B cell (primary cell): ENCODE results near the gene PGS1. TPM values are rescaled to one million over a fixed set of nuclear protein-coding genes. Genes with fewer than 3 reads are reported as not detected.

Source experiments
- ATAC-seq: fragments of 200-7000 bp; cut with Tn5 transposase; one replicate; pipeline ENCODE4 v1.10.0; 2021; ENCODE audit warnings: low read depth, mild to moderate bottlenecking, moderate number of reproducible peaks, moderate library complexity
- CTCF ChIA-PET: fragments of 350-600 bp; sonication (Branson Sonifier 250); formaldehyde crosslinking; loops from one replicate; lab custom pipeline; 2021; ENCODE audit warnings: antibody characterized with exemption, inconsistent platforms; lab: Charles Lee
- POLR2A ChIA-PET: fragments of 350-600 bp; sonication (Branson Sonifier 250); formaldehyde crosslinking; loops from one replicate; lab custom pipeline; 2021; ENCODE audit warnings: antibody characterized with exemption; lab: Charles Lee
- DNase-seq: peaks from one replicate; pipeline ENCODE4 v3.0.0; 2013
- H2AFZ ChIP-seq: 2 replicates; pipeline ENCODE4 v1.6.1; 2012; ENCODE audit warnings: mild to moderate bottlenecking, low read depth, low read length; ENCODE audit not compliant: insufficient read depth, poor library complexity, severe bottlenecking
- H3K27ac ChIP-seq, 2 donors: 1 replicate in 1 of 2; 2 replicates in 1 of 2; pipeline ENCODE4 v1.5.1; 2012 to 2013; ENCODE audit warnings: low read length in 2 of 2, mild to moderate bottlenecking in 2 of 2, moderate library complexity in 1 of 2
- H3K27me3 ChIP-seq, 4 experiments: fragments of 200-600 bp in 1 of 4; sonication (generic) in 1 of 4; replicated peaks in 1 of 4; 1 replicate in 2 of 4; 2 replicates in 2 of 4; pipeline versions ENCODE4 v1.6.1 to v1.7.0; 2013 to 2016; ENCODE audit warnings: low read length in 3 of 4, mild to moderate bottlenecking in 2 of 4, mixed read lengths in 1 of 4, moderate library complexity in 1 of 4; ENCODE audit not compliant: insufficient read depth in 4 of 4, control insufficient read depth in 3 of 4; ENCODE audit errors: control extremely low read depth in 1 of 4
- H3K36me3 ChIP-seq, 2 experiments: replicated peaks in 1 of 2; 1 replicate in 1 of 2; 2 replicates in 1 of 2; pipeline versions ENCODE4 v1.6.1 to v1.7.1; 2013; ENCODE audit warnings: low read length in 1 of 2; ENCODE audit not compliant: insufficient read depth in 2 of 2, control insufficient read depth in 1 of 2; ENCODE audit errors: control extremely low read depth in 1 of 2, extremely low read depth in 1 of 2
- H3K4me1 ChIP-seq, 2 donors: fragments of 200-600 bp in 1 of 2; sonication (generic) in 1 of 2; 1 replicate in 1 of 2; 2 replicates in 1 of 2; pipeline versions ENCODE4 v1.5.1 to v1.6.1; 2013 to 2017; ENCODE audit warnings: low read length in 2 of 2; ENCODE audit not compliant: control insufficient read depth in 2 of 2, insufficient read depth in 2 of 2
- H3K4me2 ChIP-seq: replicated peaks from 2 replicates; pipeline ENCODE3; 2012; ENCODE audit warnings: mild to moderate bottlenecking, low read depth, low read length; ENCODE audit not compliant: poor library complexity, severe bottlenecking
- H3K4me3 ChIP-seq, 5 experiments: fragments of 200-600 bp in 1 of 5; sonication (generic) in 1 of 5; 1 replicate in 3 of 5; 2 replicates in 2 of 5; pipeline versions ENCODE4 v1.5.1 to v1.7.0; 2011 to 2016; ENCODE audit warnings: low read length in 4 of 5, mild to moderate bottlenecking in 4 of 5, low read depth in 2 of 5, control low read depth in 1 of 5, moderate library complexity in 1 of 5; ENCODE audit not compliant: insufficient read depth in 1 of 5; ENCODE audit errors: control extremely low read depth in 1 of 5, extremely low read depth in 1 of 5
- H3K79me2 ChIP-seq: fragments of 200-600 bp; sonication (generic); one replicate; pipeline ENCODE4 v1.6.0; 2016; ENCODE audit warnings: low read length; ENCODE audit not compliant: control insufficient read depth, insufficient read depth
- H3K9ac ChIP-seq: fragments of 200-600 bp; sonication (generic); 2 replicates; pipeline ENCODE4 v1.6.1; 2017; ENCODE audit warnings: mild to moderate bottlenecking, low read length, moderate library complexity
- H3K9me3 ChIP-seq, 3 donors: one replicate each; pipeline versions ENCODE4 v1.6.1 to v1.7.1; 2013; ENCODE audit warnings: low read length in 2 of 3; ENCODE audit not compliant: control insufficient read depth in 2 of 3, insufficient read depth in 1 of 3; ENCODE audit errors: control extremely low read depth in 1 of 3
- H4K20me1 ChIP-seq: 2 replicates; pipeline ENCODE4 v1.6.0; 2012; ENCODE audit warnings: mild to moderate bottlenecking, low read length; ENCODE audit not compliant: insufficient read depth, control insufficient read depth, poor library complexity, severe bottlenecking
- H3K27ac Mint-ChIP-seq: one replicate; pipeline ENCODE4 v1.8.0; 2021; ENCODE audit warnings: mixed read lengths
- H3K27me3 Mint-ChIP-seq: one replicate; pipeline ENCODE4 v1.8.0; 2021; ENCODE audit warnings: mixed read lengths
- H3K4me1 Mint-ChIP-seq: one replicate; pipeline ENCODE4 v1.8.0; 2021; ENCODE audit warnings: mixed read lengths
- H3K4me3 Mint-ChIP-seq: one replicate; pipeline ENCODE4 v1.8.0; 2021; ENCODE audit warnings: mixed read lengths
- H3K9me3 Mint-ChIP-seq: one replicate; pipeline ENCODE4 v1.8.0; 2022; ENCODE audit warnings: mixed read lengths; ENCODE audit not compliant: insufficient read depth
- EZH2 ChIP-seq: IDR thresholded peaks from 2 replicates; pipeline ENCODE4 v1.6.1; 2012; ENCODE audit warnings: borderline replicate concordance, low read depth, mild to moderate bottlenecking, moderate library complexity, low read length; ENCODE audit not compliant: insufficient read depth, poor library complexity, severe bottlenecking
- WGBS: methylation state at CpG from one replicate; pipeline ENCODE4 v1.1.5; 2013; ENCODE audit warnings: missing lambda C conversion rate; ENCODE audit not compliant: insufficient coverage; 5-methylcytosine and 5-hydroxymethylcytosine counted together
- intact Hi-C: fragments of 100-400 bp; cut with micrococcal nuclease; formaldehyde crosslinking; loops from one replicate; pipeline ENCODE4 v1.10.0; 2022
- polyA plus RNA-seq: library from polyadenylated mRNA; depleted of rRNA; stranded (reverse); fragments of >200 nt; gene quantifications from 2 replicates; pipeline ENCODE4 v1.2.3, GENCODE V29; 2012
- total RNA-seq, 2 donors: library from RNA; stranded (reverse); fragments of 120-200 nt in 1 of 2; gene quantifications; 1 replicate in 1 of 2; 2 replicates in 1 of 2; pipeline versions ENCODE4 v1.2.3 to v1.2.4, GENCODE V29; 2013 to 2022
- TF ChIP-seq, protein P1 (sequence below): fragments of 200-600 bp; IDR thresholded peaks from one replicate; pipeline ENCODE4 v1.8.0; 2022; ENCODE audit warnings: antibody characterized with exemption, mild to moderate bottlenecking

PGS1 gene
- total and polyA plus RNA-seq, 2 donors (not counting 1 experiment from before 2014, with no cell fraction given) = 85.1 to 88.3 TPM

DNA sequence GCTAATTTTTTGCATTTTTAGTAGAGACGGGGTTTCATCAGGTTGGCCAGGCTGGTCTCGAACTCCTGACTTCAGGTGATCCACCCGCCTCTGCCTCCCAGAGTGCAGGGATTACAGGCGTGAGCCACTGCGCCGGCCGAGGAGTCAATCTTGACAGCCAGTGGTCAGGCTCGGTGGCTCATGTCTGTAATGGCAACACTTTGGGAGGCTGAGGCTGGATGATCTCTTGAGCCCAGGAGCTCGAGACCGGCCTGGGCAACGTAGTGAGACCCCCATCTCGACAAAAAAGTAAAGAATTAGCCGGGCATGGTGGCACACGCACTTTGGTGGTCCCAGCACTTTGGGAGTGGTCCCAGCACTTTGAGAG is 608 bp upstream of the PGS1 start:
- peak overlapping the region; percentile 41 to 87 for H3K27ac ChIP-seq
- 62% methylated on average over 14 of the region's 14 CpGs for WGBS
- H3K36me3 ChIP-seq = peaks cover 0 to 3% of the 10 kb centered on the region in 2 experiments
- H3K4me1 ChIP-seq = peaks cover 25 to 35% of the 10 kb centered on the region in 2 donors
- peak overlapping the region in 4 of 5 experiments; percentile 75 to 93 (median 89) for H3K4me3 ChIP-seq
- H2AFZ ChIP-seq = peak overlapping the region; percentile 99
- ChIA-PET POLR2A (interaction anchor here (0.6 kb wide), 1 partner anchor 189 kb away, joined by 7 read pairs; no protein-coding TSS in a partner anchor), CTCF (interaction anchor here (0.9 to 3.0 kb wide), 5 partner anchors 15 to 291 kb away, joined by 3 to 18 read pairs (median 6); no protein-coding TSS in a partner anchor)
- no peak for ATAC-seq
- no peak for TF ChIP-seq EZH2
- TF ChIP-seq, protein P1, sequence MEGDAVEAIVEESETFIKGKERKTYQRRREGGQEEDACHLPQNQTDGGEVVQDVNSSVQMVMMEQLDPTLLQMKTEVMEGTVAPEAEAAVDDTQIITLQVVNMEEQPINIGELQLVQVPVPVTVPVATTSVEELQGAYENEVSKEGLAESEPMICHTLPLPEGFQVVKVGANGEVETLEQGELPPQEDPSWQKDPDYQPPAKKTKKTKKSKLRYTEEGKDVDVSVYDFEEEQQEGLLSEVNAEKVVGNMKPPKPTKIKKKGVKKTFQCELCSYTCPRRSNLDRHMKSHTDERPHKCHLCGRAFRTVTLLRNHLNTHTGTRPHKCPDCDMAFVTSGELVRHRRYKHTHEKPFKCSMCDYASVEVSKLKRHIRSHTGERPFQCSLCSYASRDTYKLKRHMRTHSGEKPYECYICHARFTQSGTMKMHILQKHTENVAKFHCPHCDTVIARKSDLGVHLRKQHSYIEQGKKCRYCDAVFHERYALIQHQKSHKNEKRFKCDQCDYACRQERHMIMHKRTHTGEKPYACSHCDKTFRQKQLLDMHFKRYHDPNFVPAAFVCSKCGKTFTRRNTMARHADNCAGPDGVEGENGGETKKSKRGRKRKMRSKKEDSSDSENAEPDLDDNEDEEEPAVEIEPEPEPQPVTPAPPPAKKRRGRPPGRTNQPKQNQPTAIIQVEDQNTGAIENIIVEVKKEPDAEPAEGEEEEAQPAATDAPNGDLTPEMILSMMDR = no peak
- DNase-seq = no peak
- peak overlapping the region; percentile 82 for H3K9ac ChIP-seq
- no peaks in the 10 kb centered on the region for H3K9me3 ChIP-seq
- intact Hi-C loops = loop anchor here (1.0 kb wide), 2 partner anchors 18 to 41 kb away; partner anchors contain the start of gene SOCS3
- Mint-ChIP-seq H3K4me1 (peaks cover 31% of the 10 kb centered on the region), H3K27me3 (peaks cover 3% of the 10 kb centered on the region), H3K9me3 (no peaks in the 10 kb centered on the region), H3K4me3 (peak overlapping the region; percentile 93), H3K27ac (peak overlapping the region; percentile 81)
- H3K4me2 ChIP-seq = peak overlapping the region; percentile 85
- H4K20me1 ChIP-seq = peaks cover 31% of the 10 kb centered on the region
- peaks cover 54% of the 10 kb centered on the region for H3K79me2 ChIP-seq
- H3K27me3 ChIP-seq = no peaks in the 10 kb centered on the region

DNA sequence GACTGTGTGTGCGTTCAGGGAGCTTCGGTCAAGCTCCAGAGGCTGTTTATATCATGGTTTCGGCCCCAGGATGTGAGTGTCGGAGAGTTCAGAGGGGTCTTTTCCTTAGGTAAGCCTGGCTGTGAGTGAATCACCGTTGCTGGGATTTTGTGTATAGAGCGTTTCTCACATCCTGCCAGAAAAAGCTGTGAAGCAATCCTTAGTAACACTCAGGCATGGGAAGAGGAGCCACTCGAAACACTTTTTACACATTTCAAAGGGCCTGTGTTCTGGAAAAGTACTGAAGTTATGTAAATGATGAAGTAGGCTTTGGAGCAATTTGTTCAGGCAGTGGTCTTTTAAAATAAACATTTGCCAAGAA is 662 bp downstream of the PGS1 start:
- no peaks in the 10 kb centered on the region for H3K27me3 Mint-ChIP-seq
- Histone ChIP-seq H3K36me3 (peaks cover 0 to 3% of the 10 kb centered on the region in 2 experiments), H2AFZ (peak overlapping the region; percentile 99), H3K9me3 (no peaks in the 10 kb centered on the region), H3K79me2 (peaks cover 67% of the 10 kb centered on the region), H3K27ac (peak overlapping the region; percentile 46 to 87), H3K4me3 (peak overlapping the region; percentile 75 to 93 (median 87)), H3K9ac (peak overlapping the region; percentile 82), H4K20me1 (peaks cover 36% of the 10 kb centered on the region), H3K4me1 (peaks cover 31 to 39% of the 10 kb centered on the region in 2 donors), H3K4me2 (peak overlapping the region; percentile 85), H3K27me3 (no peaks in the 10 kb centered on the region)
- WGBS = 2% methylated on average over 4 of the region's 7 CpGs
- H3K4me3 Mint-ChIP-seq = peak overlapping the region; percentile 93
- CTCF ChIA-PET = interaction anchor here (1.1 to 3.0 kb wide), 4 partner anchors 9 to 292 kb away, joined by 3 to 18 read pairs (median 5); no protein-coding TSS in a partner anchor
- no peaks in the 10 kb centered on the region for H3K9me3 Mint-ChIP-seq
- DNase-seq (no peak), ATAC-seq (no peak)
- H3K4me1 Mint-ChIP-seq = peaks cover 42% of the 10 kb centered on the region
- POLR2A ChIA-PET = no interaction called here
- no peak for TF ChIP-seq EZH2
- TF ChIP-seq, protein P1 = no peak
- intact Hi-C loops = no loop called here
- H3K27ac Mint-ChIP-seq = peak overlapping the region; percentile 81
